RCC 7860 (cell line): ENCODE data around the gene GBP7.
"Not testable (repeated sequence)": the region's sequence is repeated elsewhere in the genome, so short reads cannot be mapped to it uniquely, and the experiment has no call there.

ENCODE experiments used
- DNase-seq: peaks from one replicate; pipeline ENCODE4 v3.0.0-alpha.2; 2015; ENCODE audit warnings: low spot score
- FAIRE-seq: peaks from 2 replicates; lab custom pipeline; 2012; peaks lifted over from hg19 to GRCh38; lab: Jason Lieb, UNC

GBP7 gene

DNA sequence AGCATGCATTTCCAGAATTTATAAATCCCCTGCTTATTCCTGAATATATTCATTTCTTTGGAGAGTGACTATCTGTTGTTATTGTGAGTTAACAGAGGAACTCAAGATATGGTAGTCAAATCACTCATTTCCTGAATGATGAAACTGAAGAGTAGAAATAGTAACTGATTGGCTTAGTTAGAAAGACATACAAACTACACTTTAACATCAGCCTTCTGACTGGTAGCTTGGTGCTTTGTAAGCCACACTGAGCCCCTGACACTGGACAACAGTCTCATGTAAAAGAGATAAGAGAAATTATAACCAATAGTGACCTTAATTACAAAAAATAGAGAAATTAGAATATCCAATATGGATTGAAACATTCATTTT lies 4.8 kb downstream of the GBP7 start:
- DNase-seq (no peak), FAIRE-seq (no peak)

DNA sequence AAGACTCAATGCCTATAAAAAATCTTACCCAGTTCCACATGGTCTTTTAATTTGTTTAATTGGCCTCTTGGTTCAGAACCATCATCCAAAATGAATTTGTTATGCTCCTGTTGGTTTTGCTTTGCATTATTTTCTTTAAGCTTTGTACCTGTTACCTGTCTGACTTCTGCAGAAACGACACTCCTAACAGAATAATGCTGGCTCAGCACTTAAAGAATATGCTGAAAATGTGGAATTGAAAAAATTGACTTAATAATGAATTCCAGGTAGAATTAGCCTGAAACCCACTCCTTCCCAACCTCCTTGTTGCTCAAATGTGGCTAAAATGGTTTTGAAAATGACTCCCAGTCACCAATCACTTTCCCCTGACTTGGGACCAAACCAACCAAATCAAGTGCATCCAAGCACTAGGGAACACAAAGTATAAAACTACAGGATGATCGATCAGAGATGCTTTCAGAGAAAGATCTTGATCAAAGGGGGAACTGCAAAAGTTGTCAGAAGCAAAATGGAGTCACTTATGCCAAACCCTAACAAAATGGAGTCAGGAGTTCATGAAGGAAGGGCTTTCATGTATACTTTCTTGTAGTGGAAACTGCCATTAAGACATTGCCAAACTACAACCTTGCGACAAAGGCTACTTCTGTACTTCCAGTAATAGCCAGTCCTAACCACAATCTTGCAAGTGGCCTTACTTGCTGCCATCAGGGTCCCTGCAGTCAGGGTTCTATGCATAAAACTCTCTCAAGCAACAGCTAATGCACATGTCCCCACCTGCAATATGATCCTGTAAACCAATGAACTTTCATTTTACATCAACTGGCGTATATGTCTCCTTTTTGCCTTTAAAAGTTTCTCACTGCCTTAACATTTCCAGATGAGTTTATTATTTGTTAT lies 5.4 kb downstream of the GBP7 start:
- no peak for FAIRE-seq
- no peak for DNase-seq

DNA sequence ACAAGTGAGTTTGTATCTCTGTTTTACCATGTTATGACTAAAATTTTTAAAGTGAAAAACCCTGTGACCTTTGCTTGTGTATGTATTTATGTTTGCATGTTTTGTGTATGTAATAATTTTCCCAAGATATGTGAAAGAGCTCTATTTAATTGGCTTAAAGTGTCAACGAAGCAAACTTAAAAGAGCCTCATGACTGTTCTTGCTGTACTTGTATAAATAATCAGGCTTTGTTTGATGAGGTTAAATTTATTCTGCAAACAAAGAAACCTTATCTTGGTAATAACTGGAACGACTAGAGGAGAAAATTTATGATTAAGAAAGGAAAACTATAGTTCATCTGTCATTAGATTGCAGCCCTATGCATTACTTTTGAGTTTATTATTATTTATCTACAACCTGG lies 6.6 kb downstream of the GBP7 start:
- FAIRE-seq (no peak), DNase-seq (no peak)

DNA sequence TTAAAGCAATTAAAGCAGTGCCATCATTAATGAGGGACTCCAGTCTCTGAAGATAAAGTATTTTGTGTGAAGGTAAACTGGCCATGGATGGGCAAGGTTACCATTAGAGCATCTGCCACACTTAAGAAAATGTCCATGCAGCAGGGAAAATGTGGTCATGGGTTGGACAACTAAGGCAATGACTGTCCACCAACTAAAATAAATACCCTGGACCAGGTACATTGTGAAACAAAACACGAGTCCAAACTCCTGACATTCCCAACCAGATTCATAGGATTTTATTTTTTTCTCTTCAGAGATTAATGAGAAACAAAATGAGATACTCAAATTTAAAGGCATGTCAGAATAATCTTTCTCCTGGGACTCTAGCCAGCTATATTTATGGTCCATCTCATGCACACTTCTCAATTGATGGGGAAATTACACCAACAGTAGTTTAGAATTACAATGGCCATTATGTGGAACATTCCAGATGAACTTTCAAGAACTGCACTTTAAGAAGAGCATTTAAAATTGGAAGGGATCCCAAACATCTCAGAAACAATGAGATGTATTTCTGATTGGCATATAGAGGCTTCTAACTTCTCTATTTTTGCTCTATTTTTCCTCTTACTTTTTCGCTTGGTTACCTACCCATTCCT lies 8.1 kb downstream of the GBP7 start:
- no peak for FAIRE-seq
- DNase-seq = no peak

DNA sequence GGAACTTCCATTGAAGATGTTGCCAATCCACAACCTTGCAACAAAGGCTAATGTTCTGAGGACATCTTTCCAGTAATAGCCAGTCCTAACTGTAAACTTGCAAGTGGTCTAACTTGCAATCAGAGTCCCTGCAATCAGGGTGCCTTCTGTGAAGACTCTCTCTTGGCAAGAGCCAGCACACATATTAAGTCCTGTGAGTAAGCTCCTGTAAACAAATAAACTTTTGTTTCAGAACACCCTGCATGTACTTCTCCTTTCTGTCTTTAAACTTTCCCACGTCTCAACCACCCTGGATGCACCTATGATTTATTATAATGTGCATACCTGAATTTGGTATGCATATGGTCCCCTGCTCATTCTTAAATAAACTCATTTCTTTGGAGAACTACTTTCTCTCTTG lies 9.1 kb downstream of the GBP7 start:
- DNase-seq (no peak), FAIRE-seq (no peak)

DNA sequence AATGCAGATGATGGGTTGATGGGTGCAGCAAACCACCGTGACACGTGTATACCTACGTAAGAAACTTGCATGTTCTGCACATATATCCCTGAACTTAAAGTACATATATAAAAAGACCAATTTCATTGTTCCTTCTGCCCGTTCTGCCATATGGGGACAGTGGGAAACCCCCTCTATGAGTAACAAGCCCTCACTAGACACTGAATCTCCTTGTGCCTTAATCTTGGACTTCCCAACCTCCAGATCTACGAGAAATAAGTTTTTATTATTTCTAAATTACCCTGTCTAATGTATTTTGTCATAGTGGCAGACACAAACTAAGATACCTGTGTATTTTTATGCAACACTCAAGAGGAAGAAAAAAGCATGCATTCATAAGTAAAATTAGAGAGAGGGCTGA lies 10.0 kb downstream of the GBP7 start:
- FAIRE-seq = no peak
- DNase-seq = no peak

DNA sequence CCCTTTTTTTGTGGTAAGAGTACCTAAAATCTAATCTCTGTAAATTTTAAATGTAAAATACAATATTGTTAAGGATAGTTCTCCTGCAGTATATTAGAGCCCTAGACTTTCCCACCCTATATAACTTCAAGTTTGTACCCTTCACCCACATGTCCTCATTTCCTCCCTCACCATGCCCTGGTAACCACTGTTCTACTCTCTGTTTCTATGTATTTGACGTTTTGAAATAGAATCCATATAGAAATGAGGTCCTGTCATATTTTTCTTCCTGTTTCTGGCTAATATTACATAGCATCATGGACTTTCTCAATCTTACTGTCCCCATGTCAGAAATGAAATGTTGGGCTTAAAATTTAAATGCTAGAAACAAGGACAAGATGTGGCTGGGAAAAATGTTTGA lies 24.8 kb downstream of the GBP7 start:
- FAIRE-seq (no peak), DNase-seq (no peak)

DNA sequence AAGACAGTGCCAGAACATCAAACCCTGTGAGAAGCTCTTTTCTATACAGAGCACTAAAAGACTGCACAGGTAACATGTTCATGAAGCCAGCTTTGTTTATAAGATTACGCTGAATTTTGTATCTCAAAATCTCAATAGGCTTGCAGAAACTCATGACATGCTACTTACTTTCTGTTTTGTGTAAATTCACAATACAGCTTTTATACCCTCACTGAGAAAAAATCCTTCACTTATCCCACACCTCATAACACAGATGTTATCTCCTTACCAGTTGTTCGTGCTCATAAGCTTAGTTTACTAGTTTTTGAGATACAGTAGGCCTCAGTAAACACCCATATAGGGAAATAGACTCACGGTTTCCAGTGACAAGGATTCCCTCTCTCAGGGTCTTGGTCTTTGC lies 25.8 kb downstream of the GBP7 start:
- no peak for FAIRE-seq
- DNase-seq = no peak

DNA sequence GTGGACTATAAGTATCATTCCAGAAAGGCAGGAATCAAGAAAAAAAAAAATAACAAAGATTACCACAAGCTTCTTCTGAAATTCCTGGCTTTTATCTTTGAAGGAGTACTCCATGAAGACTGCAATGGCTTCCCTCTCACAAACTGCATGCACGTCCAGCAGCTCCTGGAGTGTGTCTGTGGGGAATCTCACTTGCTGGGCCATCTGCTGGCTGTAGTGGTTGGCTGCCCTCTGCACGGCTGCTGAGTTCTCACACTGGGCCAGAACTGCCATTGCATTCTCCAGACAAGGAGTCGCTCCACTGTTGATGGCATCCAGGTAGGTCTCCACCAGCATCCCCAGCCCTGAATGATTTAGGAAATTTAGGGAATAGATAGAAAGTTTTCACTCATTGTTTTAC lies 26.6 kb downstream of the GBP7 start:
- DNase-seq (no peak), FAIRE-seq (no peak)

DNA sequence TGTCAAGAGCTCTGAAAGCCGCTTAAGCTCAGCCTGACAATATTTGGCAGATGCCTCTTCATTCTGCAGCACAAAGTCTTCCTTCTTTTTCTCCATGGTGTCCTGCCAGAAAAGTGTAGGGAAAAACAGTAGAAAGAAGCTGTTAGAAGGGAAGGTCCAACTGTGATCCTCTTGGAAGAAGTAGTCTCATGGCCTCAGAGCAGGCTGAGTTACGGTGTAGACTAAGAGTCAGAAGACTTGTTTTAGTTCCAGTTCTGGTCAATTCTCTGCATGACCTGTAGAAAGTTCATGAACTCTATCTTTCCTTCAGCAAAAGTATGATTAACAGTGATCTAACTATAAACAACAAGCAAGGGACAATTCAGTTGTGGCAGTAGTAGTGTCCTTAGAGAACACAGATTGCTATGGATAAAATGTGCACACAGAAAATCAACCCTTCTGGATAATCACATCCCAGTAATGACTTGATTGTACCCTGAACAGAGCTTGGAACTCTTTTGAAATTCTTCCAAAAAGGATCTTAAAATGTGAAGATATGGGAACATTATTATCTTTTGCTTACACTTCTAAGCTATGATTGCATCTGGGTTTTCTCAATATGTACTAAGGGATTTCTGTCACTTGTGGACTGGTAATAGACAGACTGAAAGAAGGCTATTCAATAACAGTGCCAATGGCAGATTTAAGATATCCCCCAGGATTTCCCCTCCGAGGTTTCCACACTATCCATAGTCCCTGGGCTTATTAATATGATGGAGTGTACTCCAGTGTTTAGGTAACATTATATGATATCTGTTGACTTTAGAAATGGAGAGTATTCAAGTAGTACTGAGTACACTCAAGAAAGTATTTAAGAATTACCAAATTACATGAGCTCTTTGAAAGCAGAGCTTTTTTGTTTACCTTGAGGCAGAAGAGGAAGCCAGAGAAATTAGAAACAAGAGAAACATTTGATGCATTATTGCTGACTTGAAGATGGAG lies 27.8 kb downstream of the GBP7 start:
- DNase-seq = no peak
- no peak for FAIRE-seq

DNA sequence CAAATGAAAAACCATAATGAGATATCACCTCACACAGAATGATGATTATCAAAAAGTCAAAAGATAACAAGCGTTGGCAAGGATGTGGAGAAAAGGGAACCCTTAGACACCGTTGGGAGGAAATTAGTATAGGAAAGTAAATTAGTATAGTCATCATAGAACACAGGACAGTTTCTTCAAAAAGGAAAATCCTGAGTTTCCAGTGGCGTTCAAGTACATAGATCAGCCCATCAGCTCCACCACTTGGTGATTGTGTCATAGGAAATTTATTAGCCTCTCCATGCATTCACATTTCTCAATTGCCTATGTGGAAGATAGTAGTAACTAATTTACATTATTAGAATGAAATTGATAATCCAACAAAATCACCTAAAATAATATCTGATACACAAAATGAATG lies 29.1 kb downstream of the GBP7 start:
- FAIRE-seq = no peak
- DNase-seq = no peak

DNA sequence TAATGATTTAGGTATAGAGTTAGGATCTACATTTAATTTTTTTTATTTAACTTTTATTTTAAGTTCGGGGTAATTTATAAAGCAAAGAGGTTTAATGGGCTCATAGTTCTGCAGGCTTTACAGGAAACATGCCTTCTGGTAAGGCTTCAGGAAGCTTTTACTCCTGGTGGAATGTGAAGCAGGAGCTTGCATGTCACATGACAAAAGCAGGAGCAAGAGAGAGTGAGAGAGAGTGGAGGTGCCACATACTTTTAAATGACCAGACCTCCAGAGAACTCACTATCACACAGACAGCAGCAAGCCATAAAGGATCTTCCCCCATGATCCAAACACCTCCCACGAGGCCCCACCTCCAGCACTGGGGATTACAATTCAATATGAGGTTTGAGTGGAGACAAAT lies 32.3 kb downstream of the GBP7 start:
- no peak for FAIRE-seq
- DNase-seq = no peak

DNA sequence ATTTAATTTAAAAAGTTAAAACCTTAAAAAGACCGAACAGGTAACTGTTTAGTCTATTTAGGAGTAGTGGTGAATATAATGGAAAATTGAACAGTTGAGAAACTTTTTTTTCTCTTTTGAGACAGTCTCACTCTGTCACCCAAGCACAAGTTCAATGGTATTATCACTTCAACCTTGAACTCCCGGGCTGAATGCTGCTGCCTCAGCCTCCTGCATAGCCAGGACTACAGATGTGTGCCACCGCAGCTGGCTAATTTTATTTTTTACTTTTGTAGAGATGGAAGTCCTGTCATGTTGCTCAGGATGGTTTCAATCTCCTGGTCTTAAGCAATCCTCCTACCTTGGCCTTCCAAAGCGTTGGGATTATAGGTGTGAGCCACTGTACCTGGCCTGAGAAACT lies 33.6 kb downstream of the GBP7 start:
- FAIRE-seq = no peak
- DNase-seq = no peak

DNA sequence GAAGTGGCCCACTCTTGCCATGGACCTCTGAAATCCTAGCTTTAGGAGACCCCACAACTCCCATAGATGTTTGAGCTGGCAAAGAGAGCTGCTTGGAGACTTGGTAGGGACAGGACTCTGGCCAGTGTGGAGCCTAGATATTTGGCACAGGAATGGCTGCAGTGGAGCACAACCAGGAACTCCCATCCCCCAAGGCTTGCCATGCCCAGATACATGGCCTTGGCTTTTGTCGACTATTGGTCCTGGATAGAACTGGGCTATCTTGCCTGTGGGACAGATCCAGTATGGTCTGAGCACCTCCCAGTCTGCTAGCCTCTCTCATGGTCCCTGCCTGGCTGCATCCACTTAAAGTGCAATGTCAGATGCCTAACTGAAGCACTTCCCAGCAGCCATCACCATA lies 42.1 kb downstream of the GBP7 start:
- DNase-seq (no peak), FAIRE-seq (no peak)

DNA sequence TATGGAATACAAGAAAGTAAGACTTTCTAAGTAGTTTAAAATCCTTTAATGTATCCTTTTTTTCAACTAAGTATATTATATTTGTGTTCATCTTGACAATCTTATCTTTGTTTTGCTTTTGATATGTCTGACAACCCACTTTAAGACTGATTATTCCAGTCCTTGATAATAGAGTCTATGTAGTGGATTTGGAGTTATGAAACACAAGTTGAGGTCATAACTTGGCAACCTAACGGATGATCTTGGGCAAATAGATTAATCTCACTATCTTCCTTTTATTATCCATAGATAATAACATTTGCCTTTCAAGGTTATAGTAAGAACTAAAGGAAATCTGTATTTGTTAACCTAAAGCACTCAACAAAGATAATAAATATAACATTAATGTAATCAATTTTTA lies 45.1 kb downstream of the GBP7 start:
- DNase-seq (no peak), FAIRE-seq (no peak)

DNA sequence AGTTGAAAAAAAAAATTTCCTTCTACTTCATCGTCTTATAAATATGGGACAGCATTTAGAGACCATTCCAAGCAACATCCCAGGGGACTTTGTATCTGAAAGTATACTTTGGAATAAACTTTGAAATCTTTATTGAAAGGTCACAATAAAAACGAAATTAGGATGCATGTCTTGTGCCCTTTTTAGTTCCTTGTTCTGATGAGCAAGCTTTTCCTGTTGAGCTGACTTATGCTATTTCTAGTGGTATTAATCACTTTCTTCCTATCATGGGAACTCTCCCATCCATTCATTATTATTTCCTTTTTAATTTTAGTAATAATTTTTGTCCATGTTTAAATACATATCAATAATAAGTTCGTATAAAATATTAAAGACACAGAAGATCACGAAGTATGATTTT lies 45.9 kb downstream of the GBP7 start:
- no peak for DNase-seq
- FAIRE-seq = no peak

DNA sequence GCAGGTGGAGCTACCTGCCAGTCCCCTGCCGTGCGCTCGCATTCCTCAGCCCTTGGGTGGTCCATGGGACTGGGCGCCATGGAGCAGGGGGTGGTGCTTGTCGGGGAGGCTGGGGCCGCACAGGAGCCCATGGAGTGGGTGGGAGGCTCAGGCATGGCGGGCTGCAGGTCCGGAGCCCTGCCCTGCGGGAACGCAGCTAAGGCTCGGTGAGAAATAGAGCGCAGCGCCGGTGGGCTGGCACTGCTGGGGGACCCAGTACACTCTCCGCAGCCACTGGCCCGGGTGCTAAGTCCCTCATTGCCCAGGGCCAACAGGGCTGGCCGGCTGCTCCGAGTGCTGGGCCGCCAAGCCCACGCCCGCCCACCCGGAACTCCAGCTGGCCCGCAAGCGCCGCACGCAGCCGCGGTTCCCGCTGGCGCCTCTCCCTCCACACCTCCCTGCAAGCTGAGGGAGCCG lies 47.8 kb downstream of the GBP7 start:
- not testable (repeated sequence) for DNase-seq, FAIRE-seq

DNA sequence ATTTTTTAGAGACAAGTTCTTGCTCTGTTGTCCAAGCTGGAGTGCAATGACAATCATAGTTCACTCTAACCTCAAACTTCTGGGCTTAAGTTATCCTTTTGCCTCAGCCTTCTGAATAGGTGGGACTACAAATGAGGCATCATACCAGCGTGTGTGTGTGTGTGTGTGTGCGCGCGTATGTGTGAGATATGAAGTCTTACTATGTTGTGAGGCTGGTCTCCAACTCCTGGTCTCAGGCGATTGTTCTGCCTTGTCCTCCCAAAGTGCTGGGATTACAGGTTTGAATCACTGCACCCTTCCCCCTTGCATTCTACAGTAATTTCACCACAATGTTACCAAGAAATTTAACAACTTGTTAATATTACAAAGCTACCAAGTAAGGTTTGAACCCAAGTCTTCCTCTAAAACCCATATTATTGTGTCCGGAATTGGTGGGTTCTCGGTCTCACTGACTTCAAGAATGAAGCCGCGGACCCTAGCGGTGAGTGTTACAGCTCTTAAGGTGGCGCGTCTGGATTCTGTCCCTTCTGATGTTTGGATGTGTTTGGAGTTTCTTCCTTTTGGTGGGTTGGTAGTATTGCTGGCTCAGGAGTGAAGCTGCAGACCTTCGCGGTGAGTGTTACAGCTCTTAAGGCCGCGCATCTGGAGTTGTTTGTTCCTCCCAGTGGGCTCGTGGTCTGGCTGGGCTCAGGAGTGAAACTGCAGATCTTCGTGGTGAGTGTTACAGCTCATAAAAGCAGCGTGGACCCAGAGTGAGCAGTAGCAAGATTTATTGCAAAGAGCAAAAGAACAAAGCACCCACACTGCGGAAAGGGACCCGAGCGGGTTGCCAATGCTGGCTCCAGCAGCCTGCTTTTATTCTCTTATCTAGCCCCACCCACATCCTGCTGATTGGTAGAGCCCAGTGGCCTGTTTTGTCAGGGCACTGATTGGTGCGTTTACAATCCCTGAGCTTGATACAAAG lies 48.9 kb downstream of the GBP7 start:
- DNase-seq = not testable (repeated sequence)

DNA sequence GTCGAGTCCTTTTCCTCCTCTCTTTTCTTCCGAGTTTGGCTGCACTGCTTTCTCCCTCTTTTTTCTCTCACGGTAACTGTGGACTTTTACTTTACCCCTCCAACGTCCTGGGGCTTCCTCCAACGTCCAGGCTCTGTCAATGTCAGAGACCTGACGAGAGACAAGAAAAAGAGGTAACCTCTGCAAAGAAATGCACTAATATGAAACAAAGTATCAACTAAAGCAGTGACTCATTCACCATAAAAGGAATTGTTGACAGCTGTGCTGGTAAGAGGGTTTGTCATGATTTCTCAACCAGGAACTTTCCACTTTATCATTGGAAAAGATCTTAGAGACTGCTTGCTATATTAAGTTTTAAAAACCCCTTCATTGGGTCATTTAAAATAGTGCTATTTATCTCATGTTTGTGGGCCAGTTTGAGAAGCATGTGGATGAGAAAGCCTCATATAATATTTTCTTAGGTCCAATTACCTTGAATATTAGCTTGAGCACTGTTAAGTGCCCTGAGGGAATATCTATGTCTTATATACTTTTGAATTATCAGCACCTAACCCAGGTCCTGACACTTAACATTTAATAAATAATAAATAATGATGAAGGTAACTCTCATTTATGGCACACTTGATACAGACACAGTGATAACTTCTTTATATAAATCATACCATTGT lies 49.8 kb downstream of the GBP7 start, which contains the start of gene GBP2:
GBP2 (minus strand) TSS at position 202 of the 668 bp plus-strand sequence. CDS start 4,148 bp downstream, outside the sequence.
- DNase-seq (peak; percentile 53), FAIRE-seq (peak; percentile 80)

More for the DNA sequence above, 48.9 kb downstream of the GBP7 start:
- not testable (repeated sequence) for FAIRE-seq
